T-cell (primary cell): ENCODE data around the gene SPSB3. TPM values are rescaled to one million over a fixed set of nuclear protein-coding genes. Genes with fewer than 3 reads are reported as not detected.

Source experiments
- ATAC-seq, 4 experiments: fragments of 200-7000 bp in 3 of 4; fragments of 150-1000 bp in 1 of 4; cut with Tn5 transposase; replicated peaks in 1 of 4; 1 replicate in 3 of 4; 2 replicates in 1 of 4; pipeline ENCODE4 v1.10.0; 2021; ENCODE audit warnings: moderate library complexity in 3 of 4, mild to moderate bottlenecking in 2 of 4, moderate number of reproducible peaks in 1 of 4
- CTCF ChIA-PET, 2 donors: fragments of 300-600 bp; sonication (Branson Sonifier 250); formaldehyde crosslinking; loops; one replicate each; lab custom pipeline; 2022; ENCODE audit warnings: antibody characterized with exemption in 2 of 2; lab: Charles Lee
- POLR2A ChIA-PET, 2 donors: fragments of 300-600 bp; sonication (Branson Sonifier 250); formaldehyde crosslinking; loops; one replicate each; lab custom pipeline; 2022; ENCODE audit warnings: antibody characterized with exemption in 2 of 2; lab: Charles Lee
- DNase-seq, 35 experiments: peaks; one replicate each; pipeline versions ENCODE4 v3.0.0 to v3.0.0-alpha.2; 2013 to 2023
- H3K27ac ChIP-seq: one replicate; pipeline ENCODE4 v1.5.1; 2013; ENCODE audit warnings: low read length
- H3K27me3 ChIP-seq, 2 experiments: replicated peaks in 1 of 2; 1 replicate in 1 of 2; 2 replicates in 1 of 2; pipeline versions ENCODE4 v1.6.1 to v1.7.0; 2013; ENCODE audit warnings: low read length in 1 of 2, mixed read lengths in 1 of 2; ENCODE audit not compliant: control insufficient read depth in 2 of 2, insufficient read depth in 2 of 2; ENCODE audit errors: extremely low read depth in 1 of 2
- H3K36me3 ChIP-seq, 2 donors: 1 replicate in 1 of 2; 2 replicates in 1 of 2; pipeline versions ENCODE4 v1.6.1 to v1.7.0; 2013; ENCODE audit warnings: low read length in 1 of 2; ENCODE audit not compliant: control insufficient read depth in 2 of 2, insufficient read depth in 1 of 2; ENCODE audit errors: extremely low read depth in 1 of 2
- H3K4me1 ChIP-seq, 2 experiments: 1 replicate in 1 of 2; 2 replicates in 1 of 2; pipeline versions ENCODE4 v1.6.1 to v1.7.0; 2013; ENCODE audit warnings: low read length in 2 of 2, mixed read lengths in 1 of 2; ENCODE audit not compliant: insufficient read depth in 2 of 2, control insufficient read depth in 1 of 2; ENCODE audit errors: extremely low read depth in 1 of 2
- H3K4me3 ChIP-seq, 2 donors: 1 replicate in 1 of 2; 2 replicates in 1 of 2; pipeline versions ENCODE4 v1.5.1 to v1.7.0; 2013; ENCODE audit warnings: mild to moderate bottlenecking in 2 of 2, low read length in 1 of 2, moderate library complexity in 1 of 2; ENCODE audit not compliant: control insufficient read depth in 1 of 2; ENCODE audit errors: extremely low read depth in 1 of 2
- H3K9me3 ChIP-seq: 2 replicates; pipeline ENCODE4 v1.7.0; 2013
- H3K27ac Mint-ChIP-seq, 2 donors: one replicate each; pipeline ENCODE4 v1.8.0; 2020 to 2021; ENCODE audit warnings: mild to moderate bottlenecking in 2 of 2, mixed read lengths in 2 of 2
- H3K27me3 Mint-ChIP-seq, 2 donors: one replicate each; pipeline ENCODE4 v1.8.0; 2021 to 2022; ENCODE audit warnings: mixed read lengths in 2 of 2
- H3K36me3 Mint-ChIP-seq: one replicate; pipeline ENCODE4 v1.8.0; 2021; ENCODE audit warnings: mixed read lengths
- H3K4me1 Mint-ChIP-seq, 3 donors: one replicate each; pipeline ENCODE4 v1.8.0; 2020 to 2022; ENCODE audit warnings: mixed read lengths in 3 of 3, mild to moderate bottlenecking in 1 of 3
- H3K4me3 Mint-ChIP-seq, 3 donors: one replicate each; pipeline ENCODE4 v1.8.0; 2020 to 2022; ENCODE audit warnings: mild to moderate bottlenecking in 3 of 3, mixed read lengths in 3 of 3, moderate library complexity in 3 of 3
- H3K9me3 Mint-ChIP-seq, 3 donors: one replicate each; pipeline ENCODE4 v1.8.0; 2020 to 2022; ENCODE audit warnings: mixed read lengths in 3 of 3
- WGBS: methylation state at CpG from one replicate; pipeline ENCODE4 v1.1.5; 2013; ENCODE audit warnings: missing lambda C conversion rate; ENCODE audit not compliant: insufficient coverage; 5-methylcytosine and 5-hydroxymethylcytosine counted together
- total RNA-seq, 35 experiments: library from RNA in 6 of 35; stranded (reverse) in 6 of 35; fragments of 120-200 nt in 1 of 35; gene quantifications; one replicate each; pipeline versions ENCODE4 v1.2.1 to v1.2.4 and lab custom pipeline; 2013 to 2026

SPSB3 gene
- total RNA-seq, 5 donors from 2014 or later (not counting 1 experiment from before 2014, with no cell fraction given), result 67.3 to 162 (median 139) TPM

DNA sequence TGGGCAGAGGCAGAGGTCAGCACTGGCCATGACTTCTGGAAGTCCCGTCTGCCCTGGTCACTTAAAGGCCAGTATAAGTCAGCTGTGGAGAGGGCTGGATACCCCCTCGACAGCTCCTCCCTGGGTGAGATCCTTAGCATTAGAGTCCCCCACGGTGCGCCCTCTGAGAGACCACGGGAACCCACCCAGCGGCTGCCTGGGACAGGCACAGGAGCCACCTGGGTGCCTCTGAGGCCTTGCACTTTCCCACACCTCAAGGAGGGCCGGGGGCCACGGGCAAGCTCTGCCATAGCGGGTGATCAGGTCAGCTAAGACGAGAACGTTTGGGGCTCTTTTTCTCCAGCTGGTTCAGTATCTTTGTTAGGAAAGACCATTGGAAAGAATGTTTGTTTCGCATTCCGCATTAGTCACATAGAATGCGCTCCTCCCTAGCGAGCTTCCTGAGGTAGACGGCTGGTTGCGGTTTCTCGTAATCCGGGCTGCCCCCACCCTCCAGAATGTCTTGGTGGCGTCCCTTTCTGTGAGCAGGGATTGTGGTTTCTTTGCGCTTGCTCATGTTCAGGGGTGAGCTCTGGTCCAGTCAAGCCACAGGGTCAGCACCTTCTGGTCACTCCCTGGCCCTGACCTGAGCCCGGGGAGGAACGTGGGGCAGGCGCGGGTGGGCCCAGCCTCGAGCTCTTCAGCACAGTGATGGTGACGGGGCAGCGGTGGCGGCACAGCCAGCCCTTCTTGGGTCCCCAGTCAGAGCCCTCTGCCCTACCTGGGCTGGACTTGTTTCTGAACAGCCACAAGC, 36.3 kb downstream of the SPSB3 start:
- Histone ChIP-seq H3K4me3 (no peak overlapping the region), H3K36me3 (peaks cover 26 to 74% of the 10 kb centered on the region in 2 donors), H3K4me1 (no peaks in the 10 kb centered on the region), H3K27ac (no peak overlapping the region), H3K9me3 (no peaks in the 10 kb centered on the region), H3K27me3 (no peaks in the 10 kb centered on the region)
- POLR2A ChIA-PET, result no interaction called here
- H3K9me3 Mint-ChIP-seq, result no peaks in the 10 kb centered on the region
- CTCF ChIA-PET, result no interaction called here
- no peak overlapping the region for H3K4me3 Mint-ChIP-seq
- 97% methylated on average over 18 of the region's 29 CpGs for WGBS
- H3K27ac Mint-ChIP-seq, result no peak overlapping the region
- H3K27me3 Mint-ChIP-seq, result no peaks in the 10 kb centered on the region
- DNase-seq (no peak), ATAC-seq (no peak)
- no peaks in the 10 kb centered on the region for H3K4me1 Mint-ChIP-seq
- peaks cover 19% of the 10 kb centered on the region for H3K36me3 Mint-ChIP-seq

DNA sequence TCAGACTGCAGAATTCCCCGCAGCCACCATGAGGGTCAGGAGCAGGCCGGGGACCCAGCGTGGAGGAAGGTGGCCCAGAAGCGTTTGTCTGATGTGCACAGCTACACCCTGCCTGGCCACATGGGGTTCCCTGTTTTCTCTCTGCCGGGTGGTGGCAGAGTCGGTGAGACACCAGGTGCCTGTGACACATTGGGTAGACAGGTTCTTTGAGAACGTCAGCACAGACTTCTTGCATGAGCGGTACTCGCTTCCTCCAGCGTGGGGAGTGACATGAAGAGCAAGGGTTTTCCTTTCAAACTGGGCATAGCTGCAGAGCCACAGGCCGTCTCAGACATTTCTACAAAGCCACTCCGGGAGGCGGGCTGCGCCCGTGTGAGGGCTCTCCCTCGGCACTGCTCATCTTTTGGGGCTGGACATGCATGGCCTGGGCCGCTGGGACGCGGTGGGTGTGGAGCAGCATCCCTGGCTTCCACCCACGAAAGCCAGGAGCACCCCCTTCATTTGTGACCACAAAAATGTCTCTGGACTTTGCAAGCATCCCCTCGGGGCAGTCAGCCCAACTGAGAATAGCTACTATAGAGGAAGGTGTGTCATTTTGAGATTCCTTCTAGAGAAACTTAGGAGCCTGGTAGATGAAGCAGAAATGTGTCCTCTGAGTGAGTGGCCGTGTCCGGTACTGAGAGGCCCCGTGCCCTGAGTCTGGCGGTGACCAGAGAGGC, 37.0 kb downstream of the SPSB3 start:
- peaks cover 19% of the 10 kb centered on the region for H3K36me3 Mint-ChIP-seq
- ChIA-PET CTCF (no interaction called here), POLR2A (no interaction called here)
- no peaks in the 10 kb centered on the region for H3K4me1 Mint-ChIP-seq
- H3K4me1 ChIP-seq, result no peaks in the 10 kb centered on the region
- no peak overlapping the region for H3K27ac Mint-ChIP-seq
- H3K27me3 ChIP-seq, result no peaks in the 10 kb centered on the region
- H3K4me3 ChIP-seq, result no peak overlapping the region
- no peaks in the 10 kb centered on the region for H3K9me3 ChIP-seq
- no peak overlapping the region for H3K4me3 Mint-ChIP-seq
- no peaks in the 10 kb centered on the region for H3K9me3 Mint-ChIP-seq
- H3K27ac ChIP-seq, result no peak overlapping the region
- no peaks in the 10 kb centered on the region for H3K27me3 Mint-ChIP-seq
- peaks cover 31 to 75% of the 10 kb centered on the region in 2 donors for H3K36me3 ChIP-seq
- DNase-seq, result no peak
- 96% methylated on average over 20 of the region's 25 CpGs for WGBS
- ATAC-seq, result no peak

DNA sequence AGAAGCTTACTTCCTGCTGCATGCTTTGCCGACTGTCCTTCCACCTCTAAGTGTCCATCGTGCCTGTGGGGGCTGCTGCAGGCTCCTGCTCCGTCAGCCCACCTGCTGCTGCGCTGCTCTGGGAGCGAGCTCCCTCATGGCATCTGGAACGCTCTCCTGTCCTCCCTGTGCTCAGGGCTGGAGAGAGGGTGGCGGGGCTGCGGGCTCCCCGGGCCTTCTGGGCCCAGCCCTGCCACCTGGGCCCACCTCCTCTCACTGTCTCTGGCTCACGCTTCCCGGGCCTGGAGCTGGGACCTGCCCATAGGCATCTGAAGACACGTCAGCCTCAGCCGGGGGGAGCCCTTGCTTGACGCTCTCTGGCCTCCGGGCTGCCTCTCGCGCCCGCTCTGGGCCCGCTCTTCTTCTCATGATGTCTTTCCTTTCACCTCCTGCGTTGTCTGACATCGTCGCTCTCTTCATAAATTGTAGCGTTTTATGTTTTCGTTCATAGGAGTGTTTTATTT, 38.0 kb downstream of the SPSB3 start:
- H3K27me3 Mint-ChIP-seq, result no peaks in the 10 kb centered on the region
- POLR2A ChIA-PET, result no interaction called here
- peaks cover 28 to 72% of the 10 kb centered on the region in 2 donors for H3K36me3 ChIP-seq
- WGBS, result 94% methylated on average over 9 of the region's 24 CpGs
- no peak overlapping the region for H3K4me3 Mint-ChIP-seq
- DNase-seq, result no peak
- no peaks in the 10 kb centered on the region for H3K9me3 ChIP-seq
- ATAC-seq, result no peak
- no peaks in the 10 kb centered on the region for H3K4me1 Mint-ChIP-seq
- H3K27me3 ChIP-seq, result no peaks in the 10 kb centered on the region
- no peak overlapping the region for H3K27ac Mint-ChIP-seq
- CTCF ChIA-PET, result no interaction called here
- H3K4me3 ChIP-seq, result no peak overlapping the region
- H3K36me3 Mint-ChIP-seq, result peaks cover 15% of the 10 kb centered on the region
- no peak overlapping the region for H3K27ac ChIP-seq
- H3K9me3 Mint-ChIP-seq, result no peaks in the 10 kb centered on the region
- no peaks in the 10 kb centered on the region for H3K4me1 ChIP-seq

DNA sequence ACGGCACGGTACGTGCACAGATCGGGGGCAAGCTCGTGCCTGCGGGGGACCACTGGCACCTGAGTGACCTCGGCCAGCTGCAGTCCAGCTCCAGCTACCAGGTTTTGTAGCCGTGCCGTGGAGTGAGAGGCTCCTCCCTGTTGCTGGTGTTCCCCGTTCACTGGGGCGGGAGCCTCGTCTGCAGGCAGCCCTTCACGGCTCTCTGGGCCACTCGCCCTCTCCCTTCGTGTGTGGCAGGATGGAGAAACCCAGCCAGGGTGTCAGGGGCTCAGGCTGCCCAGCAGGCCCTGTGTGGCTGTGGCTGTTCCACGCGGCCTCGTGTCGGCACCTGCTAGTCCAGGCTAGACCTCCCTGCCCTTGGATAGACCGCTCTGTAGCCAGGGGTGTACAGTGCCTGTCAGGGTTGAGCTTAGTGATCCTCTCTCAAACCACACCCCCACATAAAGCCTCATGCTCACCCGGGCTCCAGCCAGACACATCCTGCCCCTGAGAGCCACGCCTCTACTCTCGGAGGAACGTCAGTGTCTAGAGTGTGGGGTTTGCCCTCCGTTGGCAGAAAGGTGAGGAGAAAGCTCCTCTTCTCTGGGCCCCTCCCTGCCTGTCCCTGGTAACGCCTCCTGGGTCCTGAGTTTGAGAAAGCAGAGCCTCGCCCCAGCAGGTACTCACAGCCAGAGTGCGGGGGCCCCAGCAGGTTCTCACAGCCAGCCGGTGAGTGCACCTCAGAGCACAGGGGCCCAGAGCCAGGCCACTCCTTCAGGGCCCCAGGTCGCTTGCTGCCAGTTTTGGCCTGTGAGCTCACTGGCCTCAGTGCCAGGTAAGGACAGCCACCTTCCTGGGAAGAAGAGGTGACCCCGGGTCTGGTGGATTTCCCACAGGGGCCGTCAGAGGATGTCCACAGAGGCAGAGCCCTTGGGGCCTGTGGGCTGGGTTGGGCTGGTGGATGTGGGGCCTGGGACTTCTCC, 38.7 kb downstream of the SPSB3 start:
- no peaks in the 10 kb centered on the region for H3K27me3 Mint-ChIP-seq
- H3K4me1 ChIP-seq, result no peaks in the 10 kb centered on the region
- no peak for ATAC-seq

DNA sequence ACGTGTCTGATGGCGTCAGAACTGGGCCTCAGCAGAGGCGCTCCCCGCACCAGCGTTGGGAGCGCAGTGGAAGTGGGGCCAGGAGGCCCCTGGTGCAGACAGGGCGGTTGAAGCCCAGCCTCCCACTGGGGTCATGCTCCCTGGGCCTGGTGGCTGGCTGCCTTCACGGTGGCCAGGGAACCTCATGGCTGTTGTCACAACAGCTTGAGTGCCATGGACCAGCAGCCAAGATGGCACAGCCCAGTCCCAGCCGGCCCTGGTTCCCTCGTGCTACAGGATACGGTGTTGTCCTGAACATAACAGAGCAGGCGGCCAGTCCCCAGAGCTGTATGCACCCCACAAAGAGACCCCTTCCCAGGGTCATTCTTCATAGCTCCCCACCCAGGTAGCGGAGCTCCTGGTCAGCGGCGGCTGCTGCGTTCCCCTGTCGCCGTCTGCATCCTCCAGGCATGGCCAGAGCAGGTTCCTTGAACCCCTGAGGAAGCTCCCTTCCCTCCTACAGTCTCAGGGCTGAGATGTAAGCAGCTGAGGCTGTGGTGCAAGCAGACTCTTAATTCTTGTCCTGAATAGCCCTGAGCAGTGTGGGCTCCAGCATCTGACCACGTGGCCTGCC, 40.7 kb downstream of the SPSB3 start:
- ATAC-seq, result no peak
- ChIA-PET CTCF (no interaction called here), POLR2A (no interaction called here)
- H3K4me1 ChIP-seq, result no peaks in the 10 kb centered on the region
- Mint-ChIP-seq H3K4me1 (no peaks in the 10 kb centered on the region), H3K4me3 (no peak overlapping the region), H3K9me3 (no peaks in the 10 kb centered on the region), H3K36me3 (peaks cover 9% of the 10 kb centered on the region), H3K27me3 (no peaks in the 10 kb centered on the region), H3K27ac (no peak overlapping the region)
- no peak for DNase-seq
- no peak overlapping the region for H3K27ac ChIP-seq
- 97% methylated on average over 19 of the region's 19 CpGs for WGBS
- H3K9me3 ChIP-seq, result no peaks in the 10 kb centered on the region
- H3K36me3 ChIP-seq, result peaks cover 20 to 48% of the 10 kb centered on the region in 2 donors
- H3K4me3 ChIP-seq, result no peak overlapping the region
- H3K27me3 ChIP-seq, result no peaks in the 10 kb centered on the region

More for the DNA sequence above, 38.7 kb downstream of the SPSB3 start:
- Mint-ChIP-seq H3K9me3 (no peaks in the 10 kb centered on the region), H3K4me3 (no peak overlapping the region), H3K36me3 (peaks cover 9% of the 10 kb centered on the region), H3K27ac (no peak overlapping the region), H3K4me1 (no peaks in the 10 kb centered on the region)
- H3K27me3 ChIP-seq, result no peaks in the 10 kb centered on the region
- H3K9me3 ChIP-seq, result no peaks in the 10 kb centered on the region
- H3K27ac ChIP-seq, result no peak overlapping the region
- ChIA-PET POLR2A (no interaction called here), CTCF (no interaction called here)
- peaks cover 24 to 65% of the 10 kb centered on the region in 2 donors for H3K36me3 ChIP-seq
- 97% methylated on average over 28 of the region's 32 CpGs for WGBS
- DNase-seq, result no peak
- no peak overlapping the region for H3K4me3 ChIP-seq
